PFSK-1 (cell line): ENCODE data around the gene NACAD.

ENCODE experiments used
- POLR2AphosphoS5 ChIP-seq: IDR thresholded peaks from 2 replicates; pipeline ENCODE4 v1.6.1; 2012; ENCODE audit warnings: low read depth, mild to moderate bottlenecking, control low read depth, low read length, moderate library complexity
- REST ChIP-seq, 2 experiments: IDR thresholded peaks; 2 replicates each; pipeline versions ENCODE4 v1.6.1 to v1.8.0; 2011 to 2012; ENCODE audit warnings: low read depth in 2 of 2, low read length in 2 of 2, control low read depth in 1 of 2, inconsistent platforms in 1 of 2, mild to moderate bottlenecking in 1 of 2, moderate library complexity in 1 of 2; ENCODE audit not compliant: insufficient read depth in 1 of 2
- SIN3A ChIP-seq: IDR thresholded peaks from 2 replicates; pipeline ENCODE4 v1.6.1; 2012; ENCODE audit warnings: mild to moderate bottlenecking, low read length, moderate library complexity, borderline replicate concordance; ENCODE audit not compliant: insufficient read depth
- TAF1 ChIP-seq: IDR thresholded peaks from 2 replicates; pipeline ENCODE4 v1.6.1; 2012; ENCODE audit warnings: low read length, control low read depth, borderline replicate concordance; ENCODE audit not compliant: insufficient read depth

GRCh38 chr7:45107356-45107755 is 18.6 kb upstream of the NACAD start:
- no peak for TF ChIP-seq POLR2AphosphoS5
- no peak for TF ChIP-seq TAF1
- no peak for TF ChIP-seq REST (IDR thresholded peaks at IDR 0.05; ENCODE audit: insufficient read depth in 1 of 2, low read depth in 2 of 2, low read length in 2 of 2)
- no peak for TF ChIP-seq SIN3A
